ENCODE data around the gene PAQR4. TPM values are rescaled to one million over a fixed set of nuclear protein-coding genes. Genes with fewer than 3 reads are reported as not detected.

Gene PAQR4
- total RNA-seq, 1 donor: 19.4 TPM

GRCh38 chr16:3001316-3001715 is 32.2 kb downstream of the PAQR4 start:
- DNase-seq (ENCODE audit: low read depth in 2 of 3, low spot score in 2 of 3): no peak

- DNase-seq (ENCODE audit: low read depth in 2 of 3, low spot score in 2 of 3): peak; percentile 80 to 100 (median 99)
These were observed 34.6 kb downstream of the PAQR4 start for GRCh38 chr16:3003582-3004270.

- DNase-seq (ENCODE audit: low read depth in 2 of 3, low spot score in 2 of 3): peak in 1 of 3 donors; percentile 41
These were observed 35.2 kb downstream of the PAQR4 start for GRCh38 chr16:3004319-3004718.

GRCh38 chr16:3004781-3005284 is 35.7 kb downstream of the PAQR4 start:
- DNase-seq (ENCODE audit: low read depth in 2 of 3, low spot score in 2 of 3): peak in 1 of 3 donors; percentile 27

- DNase-seq (ENCODE audit: low read depth in 2 of 3, low spot score in 2 of 3): peak in 1 of 3 donors; percentile 47
These were observed 38.2 kb downstream of the PAQR4 start for GRCh38 chr16:3007059-3007956.

- peak in 2 of 3 donors; percentile 57 to 64 for DNase-seq (ENCODE audit: low read depth in 2 of 3, low spot score in 2 of 3)
These were observed 39.0 kb downstream of the PAQR4 start for GRCh38 chr16:3007957-3008689.

GRCh38 chr16:3008690-3009037 is 39.5 kb downstream of the PAQR4 start:
- DNase-seq (ENCODE audit: low read depth in 2 of 3, low spot score in 2 of 3): no peak

- no peak for DNase-seq (ENCODE audit: low read depth in 2 of 3, low spot score in 2 of 3)
These were observed 40.6 kb downstream of the PAQR4 start for GRCh38 chr16:3009568-3010390.

GRCh38 chr16:3010510-3010909 is 41.4 kb downstream of the PAQR4 start:
- DNase-seq (ENCODE audit: low read depth in 2 of 3, low spot score in 2 of 3): no peak

GRCh38 chr16:3012246-3012645 is 43.1 kb downstream of the PAQR4 start:
- no peak for DNase-seq (ENCODE audit: low read depth in 2 of 3, low spot score in 2 of 3)

GRCh38 chr16:3012828-3013420 is 43.8 kb downstream of the PAQR4 start, which contains the start of gene CLDN9:
Gene CLDN9 (plus strand): TSS chr16:3012923. CDS start chr16:3013363, 440 bp downstream.
- DNase-seq (ENCODE audit: low read depth in 2 of 3, low spot score in 2 of 3): no peak

GRCh38 chr16:3013491-3013951 is 44.4 kb downstream of the PAQR4 start:
- DNase-seq (ENCODE audit: low read depth in 2 of 3, low spot score in 2 of 3): no peak

GRCh38 chr16:3013998-3014690 is 45.0 kb downstream of the PAQR4 start:
- DNase-seq (ENCODE audit: low read depth in 2 of 3, low spot score in 2 of 3): no peak

- DNase-seq (ENCODE audit: low read depth in 2 of 3, low spot score in 2 of 3): no peak
These were observed 45.8 kb downstream of the PAQR4 start for GRCh38 chr16:3014971-3015370.

GRCh38 chr16:3015865-3016521 is 46.8 kb downstream of the PAQR4 start:
- no peak for DNase-seq (ENCODE audit: low read depth in 2 of 3, low spot score in 2 of 3)

GRCh38 chr16:3017344-3017743 is 48.2 kb downstream of the PAQR4 start:
- DNase-seq (ENCODE audit: low read depth in 2 of 3, low spot score in 2 of 3): no peak

GRCh38 chr16:3017794-3018506 is 48.8 kb downstream of the PAQR4 start, which contains the start of gene CLDN6:
Gene CLDN6 (minus strand): TSS chr16:3018183. CDS start chr16:3016021, 2,162 bp downstream.
- peak in 2 of 3 donors; percentile 71 to 72 for DNase-seq (ENCODE audit: low read depth in 2 of 3, low spot score in 2 of 3)
